A172 (cell line): Measurements from ENCODE around the gene SEMA6A. TPM values are rescaled to one million over a fixed set of nuclear protein-coding genes. Genes with fewer than 3 reads are reported as not detected.
"Not testable (repeated sequence)": the region's sequence is repeated elsewhere in the genome, so short reads cannot be mapped to it uniquely, and the experiment has no call there.

Source experiments
- DNase-seq: peaks from one replicate; pipeline ENCODE4 v3.0.0-alpha.2; 2015; ENCODE audit warnings: low spot score
- total RNA-seq: library from RNA; depleted of rRNA; stranded (reverse); fragments of >200 nt; shearing (Covaris generic); gene quantifications from 2 replicates; pipeline ENCODE4 v1.2.3, GENCODE V29; 2014

Gene SEMA6A
- total RNA-seq, 1 experiment from 2014 or later = 1.5 TPM

DNA sequence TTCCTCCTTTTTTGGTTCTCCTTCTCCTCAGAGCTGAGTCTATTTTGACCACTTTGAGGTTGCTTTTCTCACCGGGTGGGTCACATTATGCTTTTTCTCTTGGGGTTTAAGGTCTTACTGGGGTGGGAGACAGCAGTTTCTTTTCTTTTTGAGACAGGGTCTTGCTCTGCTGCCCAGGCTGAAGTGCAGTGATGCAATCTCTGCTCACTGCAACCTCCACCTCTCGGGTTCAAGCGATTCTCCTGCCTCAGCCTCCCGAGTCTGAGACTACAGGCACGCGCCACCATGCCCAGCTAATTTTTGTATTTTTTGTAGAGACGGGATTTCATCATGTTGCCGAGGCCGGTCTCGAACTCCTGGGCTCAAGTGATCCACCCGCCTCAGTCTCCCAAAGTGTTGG, 51.4 kb downstream of the SEMA6A start:
- DNase-seq = not testable (repeated sequence)

DNA sequence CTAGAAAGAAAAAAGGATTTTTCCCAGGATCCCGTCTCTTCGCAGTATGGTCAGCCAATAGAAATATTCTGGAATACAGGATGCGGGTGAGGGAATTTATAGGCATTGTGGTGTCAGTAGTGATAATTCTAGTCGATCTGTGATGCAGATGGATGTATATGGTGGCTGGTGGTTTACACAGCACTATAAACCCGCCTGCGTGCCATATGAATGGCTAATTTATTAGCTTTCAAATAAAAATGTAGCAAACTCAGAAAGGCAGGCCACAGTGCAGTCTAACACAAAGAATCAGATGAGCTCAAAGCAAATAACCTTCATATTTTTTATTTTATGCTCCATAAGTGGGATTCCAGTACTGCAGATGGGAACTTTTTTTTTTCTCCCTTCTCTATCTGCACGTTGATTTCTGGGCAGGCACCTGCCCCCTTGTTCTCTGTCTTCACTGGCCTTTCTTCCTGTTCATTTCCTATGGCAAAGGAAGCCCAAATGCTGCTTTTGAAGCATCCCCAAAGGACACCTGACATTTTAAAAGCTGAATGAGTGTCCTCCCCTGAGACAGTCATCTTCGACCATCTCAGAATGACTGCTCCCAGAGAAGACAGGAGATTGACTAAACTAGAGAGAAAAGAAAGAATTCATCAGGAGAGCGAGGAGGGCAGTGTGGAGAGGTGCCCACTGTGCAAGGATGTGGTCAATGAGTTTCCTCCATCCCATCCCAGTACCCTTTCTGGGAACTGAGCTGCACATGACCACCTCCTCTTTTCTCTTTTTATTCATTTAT, 52.1 kb downstream of the SEMA6A start:
- no peak for DNase-seq

DNA sequence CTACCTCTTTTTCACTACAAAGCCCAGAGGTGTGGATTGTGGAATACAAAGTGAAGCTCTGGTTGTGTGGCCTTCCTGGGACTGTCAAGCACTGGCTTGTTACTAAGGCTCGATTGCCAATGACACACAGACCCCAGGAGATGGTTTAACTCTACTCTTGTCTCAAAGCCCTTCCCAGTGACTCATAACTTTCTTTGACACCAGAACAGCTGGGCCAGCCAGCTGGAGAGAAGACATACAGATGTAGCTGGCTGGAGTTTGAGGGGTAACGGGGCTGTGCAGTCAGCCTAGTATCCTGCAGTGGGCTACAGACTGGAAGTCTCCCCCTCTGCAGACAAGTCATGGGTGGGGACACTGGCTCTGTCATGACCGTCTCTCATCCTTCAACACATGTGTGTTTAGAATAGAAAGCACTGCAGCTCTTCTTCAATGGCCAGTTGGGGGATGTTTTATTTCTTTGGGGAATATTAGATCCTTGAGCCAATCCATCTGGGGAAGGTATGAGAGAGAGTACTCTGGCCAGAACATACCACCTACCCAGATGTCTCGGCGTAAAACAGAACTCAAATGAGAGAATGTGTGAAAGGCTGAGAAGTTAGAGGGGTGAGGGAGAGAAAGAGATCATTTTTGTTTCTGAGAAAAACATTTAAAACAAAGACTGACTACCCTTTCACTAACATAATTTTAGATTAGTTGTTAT, 53.3 kb downstream of the SEMA6A start:
- DNase-seq = no peak

DNA sequence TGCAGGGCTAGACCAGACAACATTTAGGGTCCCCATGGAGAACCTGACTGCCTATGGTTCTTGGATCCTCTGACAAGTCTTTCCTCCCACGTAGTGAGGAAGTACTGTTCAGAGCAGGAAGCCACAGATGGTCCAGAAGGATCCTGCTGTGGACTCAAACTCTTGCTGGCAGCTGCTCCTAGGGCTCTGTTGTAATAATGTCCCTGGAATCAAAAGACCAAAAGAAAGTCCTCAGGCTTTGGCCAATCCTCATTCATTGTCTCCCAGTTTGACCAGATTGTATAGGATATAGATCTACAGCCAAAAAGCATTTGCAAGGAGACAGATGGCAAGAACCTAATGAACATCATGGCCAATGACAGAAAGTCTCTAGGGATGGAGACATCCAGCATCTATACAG, 53.9 kb downstream of the SEMA6A start:
- no peak for DNase-seq

DNA sequence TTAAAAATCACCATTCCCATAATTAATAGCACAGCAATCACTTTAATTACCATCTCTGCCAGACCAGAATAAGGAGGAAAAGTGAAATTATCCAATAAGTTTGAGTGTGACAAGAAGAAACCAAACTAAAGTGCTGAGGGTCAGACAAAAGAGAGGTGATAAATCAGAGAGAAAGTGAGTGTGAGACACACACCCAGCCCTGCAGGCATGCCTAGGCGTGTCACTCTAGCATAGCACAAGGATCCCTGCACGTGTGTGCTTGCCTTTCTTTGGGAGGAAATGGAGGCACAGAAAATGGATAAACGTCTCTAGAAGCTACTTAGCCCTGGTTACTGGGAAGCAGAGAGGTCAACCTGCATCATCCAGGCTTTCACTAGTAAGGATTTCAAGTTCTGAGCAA, 56.2 kb downstream of the SEMA6A start:
- DNase-seq = no peak

DNA sequence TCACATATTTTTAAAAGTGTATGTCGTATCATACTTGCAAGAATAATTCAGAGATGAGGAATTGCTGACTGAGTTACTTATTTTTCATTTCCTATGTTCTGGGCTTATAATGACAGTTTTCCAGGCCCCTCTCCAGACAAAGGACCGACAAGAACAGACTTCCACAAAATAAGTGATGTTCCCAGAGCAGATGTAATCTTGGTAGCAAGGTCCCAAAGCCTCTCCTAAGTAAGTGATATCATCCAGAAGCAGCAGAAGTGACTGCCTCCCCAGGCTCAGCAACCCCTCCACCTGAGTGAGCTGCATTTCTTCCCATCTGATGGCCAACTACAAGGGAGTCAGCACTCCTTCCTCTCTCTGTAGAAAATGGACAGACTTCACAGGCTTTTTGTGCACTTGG, 57.1 kb downstream of the SEMA6A start:
- no peak for DNase-seq

DNA sequence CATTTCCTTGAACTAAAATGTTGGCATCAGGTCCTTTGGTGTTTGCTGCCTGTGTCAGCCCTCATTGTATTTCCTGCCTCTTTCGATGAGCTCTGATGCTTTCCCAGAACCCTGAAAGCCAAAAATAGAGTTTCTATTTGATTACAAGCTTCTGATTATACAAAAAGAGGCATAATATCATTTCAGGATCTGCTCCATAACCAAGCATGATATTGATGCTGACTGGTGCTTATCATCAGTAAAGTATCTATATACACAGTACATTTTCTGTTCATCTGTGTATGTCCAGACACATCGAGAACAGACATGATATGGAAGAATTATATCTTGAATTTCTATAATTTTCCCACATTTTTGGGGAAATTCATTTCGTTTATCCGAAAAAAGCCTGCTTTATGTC, 58.6 kb downstream of the SEMA6A start:
- DNase-seq = no peak

DNA sequence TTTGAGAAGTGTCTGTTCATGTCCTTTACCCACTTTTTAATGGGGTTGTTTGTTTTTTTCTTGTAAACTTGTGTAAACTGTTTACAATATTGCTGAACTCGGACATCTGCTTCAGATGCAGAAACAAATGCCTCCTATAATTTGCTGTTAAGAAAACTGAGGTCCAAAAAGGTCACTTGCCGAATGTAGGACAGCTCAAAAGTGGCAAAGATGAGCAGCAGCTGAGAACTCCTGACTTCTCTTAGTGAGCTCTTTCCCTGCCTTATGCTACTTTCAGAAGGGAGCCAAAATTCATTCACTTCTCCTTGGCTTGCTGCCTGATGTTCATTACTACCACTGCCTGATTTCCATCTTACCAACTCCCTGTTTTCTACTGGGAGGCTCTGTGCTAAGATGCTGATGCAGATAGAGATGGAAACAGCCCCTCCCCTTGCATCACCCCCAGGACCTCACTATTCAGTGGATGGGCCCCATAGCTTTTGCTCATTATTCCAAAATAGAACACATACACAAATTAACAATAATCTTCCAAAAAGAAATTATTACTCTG, 60.1 kb downstream of the SEMA6A start:
- DNase-seq = no peak

DNA sequence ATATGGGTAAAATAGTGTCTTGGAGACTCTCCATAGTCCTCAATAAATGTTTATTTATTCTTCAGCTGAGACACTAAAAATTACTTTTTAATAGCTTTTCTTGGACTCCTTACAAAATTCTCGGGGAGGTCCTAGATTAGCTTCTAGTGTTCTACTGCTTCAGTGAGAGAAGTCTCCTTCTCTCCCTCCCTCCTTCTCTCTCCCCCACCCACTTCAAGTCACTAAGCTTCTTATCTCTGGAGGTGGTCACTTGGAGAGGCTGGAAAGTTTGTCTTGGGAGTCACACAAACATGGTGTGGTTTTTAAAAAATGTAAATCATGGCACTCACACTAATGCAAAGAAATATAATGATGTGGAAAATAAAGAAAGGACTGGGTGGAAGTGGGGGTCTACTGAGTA, 64.1 kb downstream of the SEMA6A start:
- DNase-seq = no peak

DNA sequence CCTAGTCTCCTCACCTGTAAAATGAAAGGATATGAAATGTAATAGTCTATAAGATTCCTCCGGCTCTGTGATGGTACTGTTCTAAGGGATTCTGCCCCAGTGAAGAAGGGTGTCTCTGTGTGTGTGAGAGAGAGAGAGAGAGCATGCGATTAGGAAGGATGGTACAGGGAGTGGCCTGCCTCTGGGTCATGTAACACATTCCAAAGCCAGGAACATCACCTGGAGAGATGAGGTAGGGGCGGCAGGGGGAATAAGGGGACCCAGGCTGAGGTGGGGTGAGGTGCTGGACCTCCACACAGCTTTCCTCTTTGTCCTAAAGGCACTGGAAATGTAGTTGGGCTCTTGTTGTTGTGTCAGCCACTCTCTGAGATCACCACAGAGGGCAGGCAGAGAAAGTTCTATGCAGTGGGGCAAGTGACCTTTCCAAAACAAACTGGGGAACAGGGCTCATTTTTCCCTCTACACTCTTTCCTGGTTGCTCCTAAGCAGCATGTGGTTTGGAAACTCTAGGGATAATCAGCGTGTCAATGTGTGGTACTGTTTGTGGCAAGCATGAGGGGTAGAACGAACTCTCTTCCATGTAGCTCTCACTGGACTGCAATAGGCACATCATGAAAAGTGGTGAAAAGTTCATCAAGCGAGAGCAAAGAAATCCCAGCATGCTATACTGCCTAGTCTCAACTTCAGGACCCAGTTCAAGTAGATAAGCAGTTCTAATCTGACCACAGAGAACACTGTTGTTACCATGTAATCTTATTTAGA, 65.0 kb downstream of the SEMA6A start:
- no peak for DNase-seq

DNA sequence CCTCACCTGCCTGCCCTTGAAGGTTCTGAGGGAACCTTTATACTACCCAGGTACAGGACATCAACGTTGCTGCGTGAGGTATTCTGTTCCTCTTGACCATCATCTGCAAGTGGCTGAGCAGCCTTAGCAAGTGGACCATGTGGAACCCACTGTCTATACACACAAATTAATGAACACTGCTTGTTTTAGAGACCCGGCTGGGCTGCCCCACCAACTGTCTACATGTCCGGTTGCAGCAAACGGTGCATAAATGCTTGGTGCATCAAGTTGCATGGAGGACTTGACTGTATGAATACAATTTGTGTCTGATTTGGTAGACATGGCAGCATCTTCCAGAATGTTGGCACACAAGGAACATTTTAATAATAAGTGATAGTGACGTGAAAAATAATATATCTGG, 65.8 kb downstream of the SEMA6A start:
- no peak for DNase-seq

DNA sequence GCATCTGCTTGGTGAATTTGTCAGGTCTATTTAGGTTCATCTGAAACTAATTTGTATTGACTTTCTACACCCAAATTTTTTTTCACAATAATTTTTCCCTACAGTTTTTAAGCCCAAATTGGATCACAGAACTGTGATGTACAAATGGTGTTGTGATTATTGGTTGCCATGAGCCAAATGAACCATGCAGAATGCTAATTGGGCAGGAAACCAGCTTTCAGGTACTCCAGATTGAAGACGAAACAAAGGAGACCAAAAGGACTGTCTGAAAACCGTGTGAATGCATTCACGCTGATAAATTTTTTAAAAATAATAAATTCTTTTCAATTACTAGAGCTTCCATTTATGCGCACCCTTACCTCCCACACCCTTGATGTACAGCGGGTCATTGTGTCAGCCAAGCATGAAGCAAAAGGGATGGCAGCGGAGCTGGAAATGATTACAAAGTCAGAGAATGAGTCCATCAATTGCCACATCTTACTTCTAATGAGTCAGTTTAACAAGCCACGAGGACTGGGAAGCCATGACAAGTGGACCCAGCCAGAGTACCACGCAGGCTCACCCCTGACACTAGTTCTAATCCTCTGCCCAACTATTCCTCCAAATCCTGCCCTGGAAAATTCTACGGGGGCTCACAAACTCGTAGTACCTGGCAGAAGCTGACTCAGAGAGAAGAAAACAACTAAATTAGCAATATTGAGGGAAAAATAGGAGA, 66.5 kb downstream of the SEMA6A start:
- no peak for DNase-seq

DNA sequence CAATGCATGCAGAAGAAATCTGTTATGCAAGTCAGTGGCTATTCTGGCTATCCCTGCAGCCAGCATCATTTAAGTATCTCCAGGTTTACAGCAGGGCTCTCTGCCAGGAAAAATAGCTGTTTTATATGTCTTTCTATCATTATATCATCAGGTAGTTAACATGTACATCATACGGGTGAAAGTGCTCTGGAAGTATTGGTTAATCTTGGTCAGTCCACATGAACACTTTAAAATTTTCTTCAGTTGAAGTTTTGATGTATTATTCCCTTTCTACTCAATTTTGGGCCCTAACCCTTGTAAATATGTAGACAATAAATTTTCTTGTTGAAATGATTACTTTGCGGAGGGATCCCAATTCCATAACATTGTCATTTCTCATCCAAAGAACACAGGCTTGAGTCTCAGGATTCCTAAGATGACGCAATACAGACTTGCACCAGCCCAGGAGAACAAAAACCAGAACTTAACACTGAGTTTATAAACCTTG, 67.5 kb downstream of the SEMA6A start:
- no peak for DNase-seq

DNA sequence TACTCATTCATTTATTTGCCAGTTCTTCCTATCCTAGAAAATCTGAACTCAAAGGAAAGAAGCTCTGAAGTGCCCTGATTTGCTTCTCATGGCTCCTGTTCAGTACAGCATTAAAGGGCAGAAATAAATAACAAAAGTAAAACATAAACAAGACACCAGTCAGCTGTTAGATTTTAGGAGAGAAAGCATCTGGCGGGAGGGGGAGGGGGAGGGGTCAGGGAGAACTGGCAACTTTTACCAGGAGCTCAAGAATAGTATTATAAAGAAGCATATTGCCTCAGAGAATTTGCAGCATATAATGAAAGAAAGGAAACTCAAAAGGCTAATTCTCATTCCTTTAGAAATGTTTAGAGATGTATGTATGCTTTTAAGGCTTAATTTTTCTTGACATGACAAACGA, 68.1 kb downstream of the SEMA6A start:
- DNase-seq = no peak

DNA sequence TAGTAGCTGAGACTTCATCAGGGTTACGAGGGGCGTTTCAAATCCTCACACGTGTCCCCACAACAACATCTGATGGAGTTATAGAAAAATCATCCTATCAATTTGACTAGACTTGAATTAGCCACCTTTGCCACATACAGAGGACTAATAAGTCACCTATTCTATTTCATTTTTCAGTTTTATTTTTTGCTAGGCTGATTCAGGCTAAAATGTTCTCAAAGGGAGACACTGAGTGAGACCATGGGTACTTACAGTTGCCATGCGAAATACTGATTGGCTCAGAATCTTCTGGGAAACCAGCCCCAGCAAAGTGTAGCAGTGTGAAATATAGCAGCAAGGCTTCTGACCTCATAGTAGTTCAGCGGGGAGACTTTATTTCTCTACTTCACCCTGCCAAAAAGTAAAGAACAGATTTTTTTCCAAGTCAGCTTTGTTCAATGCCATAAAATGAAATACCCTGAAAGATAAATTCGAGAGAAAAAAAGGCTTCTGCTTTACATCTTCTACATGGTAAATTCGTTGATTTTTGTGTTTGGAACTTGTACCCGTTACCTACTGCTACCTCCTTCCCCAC, 69.9 kb downstream of the SEMA6A start:
- DNase-seq = no peak

DNA sequence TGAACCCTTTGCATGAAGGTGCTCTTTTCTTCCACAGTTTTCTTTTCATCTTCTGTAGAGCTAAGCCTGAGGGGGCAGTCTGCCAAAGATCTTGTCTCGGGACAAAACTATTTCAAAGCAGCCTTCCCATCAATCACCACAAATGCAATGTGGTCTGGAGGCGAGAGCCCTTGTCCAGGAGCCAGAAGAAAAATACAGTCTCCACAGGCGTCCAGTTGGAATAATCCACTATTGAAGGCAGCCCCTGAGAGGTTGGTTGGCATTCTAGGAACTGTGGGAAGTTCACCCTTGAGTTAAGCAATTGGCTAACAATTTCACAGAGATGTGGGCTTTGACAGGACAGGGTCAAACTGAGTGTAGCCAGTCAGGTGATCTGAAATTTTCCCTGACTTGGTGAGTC, 72.0 kb downstream of the SEMA6A start:
- DNase-seq = peak; percentile 66

DNA sequence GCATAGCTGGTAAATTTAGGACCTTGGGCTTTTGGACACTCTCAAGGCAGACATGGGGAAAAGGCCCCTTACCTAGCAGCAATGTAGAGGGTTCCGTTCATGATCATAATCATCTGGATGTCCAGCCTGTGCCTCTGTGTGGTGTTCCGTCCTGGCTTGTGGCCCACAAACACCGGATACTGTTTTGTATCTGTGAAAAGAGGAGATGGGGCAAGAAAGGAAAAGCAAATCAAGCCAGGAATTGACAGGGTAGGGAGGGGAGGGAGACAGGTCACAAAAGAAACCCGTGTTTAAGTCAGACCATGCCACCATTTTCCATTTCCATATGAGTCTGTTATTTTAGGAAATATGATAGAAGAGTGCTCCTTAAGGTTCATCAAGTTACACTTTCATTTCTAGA, 72.5 kb downstream of the SEMA6A start:
- no peak for DNase-seq

DNA sequence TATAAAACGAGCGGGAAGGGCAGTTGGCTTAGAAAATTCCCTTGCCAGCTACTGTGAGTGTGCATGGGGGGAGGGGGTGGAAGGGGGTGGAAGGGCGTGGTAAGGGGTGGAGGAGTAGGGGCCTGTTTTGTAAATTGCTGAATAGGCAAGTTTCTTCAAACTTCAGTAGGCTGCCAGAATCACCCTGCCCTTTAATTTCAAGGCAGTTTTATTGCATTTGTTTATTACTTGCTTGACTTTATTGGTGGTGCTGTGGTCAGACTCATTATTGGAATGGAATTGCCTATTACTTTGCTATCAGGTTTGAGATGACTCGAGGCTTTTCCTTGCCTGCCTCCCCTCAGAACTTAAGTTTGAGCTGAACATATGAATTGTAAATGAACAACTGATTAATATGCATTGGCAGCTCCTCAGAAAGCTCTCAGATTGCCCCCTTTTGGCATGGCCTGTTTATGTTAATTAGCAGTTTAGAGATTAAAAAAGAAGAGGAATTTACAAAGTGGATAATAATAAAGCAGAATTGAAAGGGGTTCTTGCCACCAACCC, 76.0 kb downstream of the SEMA6A start:
- no peak for DNase-seq

DNA sequence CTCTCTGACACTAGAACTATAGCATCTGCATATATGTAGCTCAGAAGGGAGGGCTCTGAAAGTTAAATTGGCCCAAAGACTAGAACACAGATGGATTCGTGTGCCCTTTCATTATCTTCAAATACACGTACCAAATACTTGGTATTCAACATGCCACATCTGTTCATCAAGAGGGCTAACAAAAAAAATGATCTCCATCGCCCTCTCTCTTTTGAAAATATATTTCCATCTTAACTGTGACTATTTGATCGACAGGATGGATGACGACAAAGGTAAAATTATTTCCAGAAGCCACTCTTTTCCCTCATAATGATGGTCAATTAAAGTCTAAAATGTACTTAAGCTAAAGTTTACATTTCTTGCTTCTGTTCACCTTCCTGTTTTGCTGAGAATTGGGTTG, 77.0 kb downstream of the SEMA6A start:
- no peak for DNase-seq

DNA sequence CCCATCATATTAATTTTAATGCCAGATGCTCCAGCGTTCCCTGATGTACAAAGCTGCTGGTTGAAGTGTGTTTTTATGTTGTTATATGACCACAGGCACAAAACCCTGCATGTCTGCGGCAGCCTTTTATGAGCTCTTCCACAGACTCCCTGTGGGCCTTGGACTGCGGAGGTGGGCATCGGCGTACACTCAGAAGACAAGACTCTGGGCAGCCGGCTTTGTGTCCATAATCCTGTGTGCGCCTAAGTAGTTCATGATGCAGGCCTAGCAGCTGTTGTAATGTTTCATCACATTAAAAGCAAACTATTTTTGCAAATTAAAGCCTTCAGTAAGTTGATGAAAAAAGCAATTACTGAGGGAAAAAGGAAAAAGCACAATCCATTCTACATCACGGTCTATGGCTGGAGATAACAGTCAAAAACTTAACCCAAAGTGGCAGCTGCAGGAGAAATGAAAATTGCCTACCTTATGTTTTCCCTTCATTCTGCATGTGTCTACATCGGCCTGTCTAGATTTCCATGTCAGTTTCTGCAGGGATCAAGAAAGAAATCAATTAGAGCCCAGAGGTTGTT, 78.8 kb downstream of the SEMA6A start:
- DNase-seq = no peak
